Measurements from ENCODE around the gene ILKAP.

The ILKAP gene, protein sequence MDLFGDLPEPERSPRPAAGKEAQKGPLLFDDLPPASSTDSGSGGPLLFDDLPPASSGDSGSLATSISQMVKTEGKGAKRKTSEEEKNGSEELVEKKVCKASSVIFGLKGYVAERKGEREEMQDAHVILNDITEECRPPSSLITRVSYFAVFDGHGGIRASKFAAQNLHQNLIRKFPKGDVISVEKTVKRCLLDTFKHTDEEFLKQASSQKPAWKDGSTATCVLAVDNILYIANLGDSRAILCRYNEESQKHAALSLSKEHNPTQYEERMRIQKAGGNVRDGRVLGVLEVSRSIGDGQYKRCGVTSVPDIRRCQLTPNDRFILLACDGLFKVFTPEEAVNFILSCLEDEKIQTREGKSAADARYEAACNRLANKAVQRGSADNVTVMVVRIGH

DNA sequence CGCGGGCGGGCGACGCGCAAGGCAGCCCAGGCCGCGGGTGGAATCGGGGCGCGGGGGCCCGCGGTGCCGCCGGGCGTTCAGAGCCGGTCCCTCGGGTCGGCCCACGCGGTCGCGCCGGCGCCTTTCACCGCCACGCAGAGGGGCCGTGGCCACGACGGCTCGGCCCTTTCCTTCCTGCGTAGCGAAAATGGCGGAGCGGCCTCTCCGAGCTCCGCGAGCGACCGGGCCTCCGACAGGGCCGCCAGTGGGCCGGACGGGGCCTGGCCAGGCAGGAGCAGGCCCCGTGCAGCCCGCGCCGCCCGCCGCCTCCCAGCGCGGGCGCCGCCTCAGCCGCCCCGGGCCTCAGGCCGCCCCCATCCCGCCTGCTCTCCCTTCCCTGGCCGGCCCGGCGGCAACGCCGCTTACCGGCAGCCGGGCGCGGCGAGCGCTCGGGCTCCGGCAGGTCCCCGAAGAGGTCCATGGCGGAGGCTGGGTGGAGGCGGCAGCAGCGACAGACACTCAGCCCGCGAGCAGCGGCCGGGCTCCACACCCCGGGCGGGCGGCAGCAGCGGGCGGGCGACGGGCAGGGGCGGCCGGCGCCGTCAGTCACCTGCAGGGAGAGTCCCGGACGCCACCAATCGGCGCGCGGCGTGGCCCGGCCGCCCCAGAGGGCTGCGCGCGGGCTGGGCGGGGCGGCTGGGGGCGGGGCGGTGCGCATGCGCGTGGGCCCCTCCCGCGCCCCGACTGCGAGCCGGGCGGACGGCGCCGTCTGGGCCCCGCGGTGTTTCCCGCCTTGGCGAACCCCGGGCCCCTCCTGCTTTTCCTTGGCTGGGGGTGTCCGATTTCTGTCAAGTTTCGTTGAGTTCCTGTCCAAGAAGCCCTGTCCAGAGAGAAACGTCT lies at the start of gene ILKAP:
TSS of gene ILKAP (minus strand) at position 602 of the 879 bp plus-strand sequence. CDS start at position 460, 142 bp downstream.
- DNase-seq, result peak; percentile 93

DNA sequence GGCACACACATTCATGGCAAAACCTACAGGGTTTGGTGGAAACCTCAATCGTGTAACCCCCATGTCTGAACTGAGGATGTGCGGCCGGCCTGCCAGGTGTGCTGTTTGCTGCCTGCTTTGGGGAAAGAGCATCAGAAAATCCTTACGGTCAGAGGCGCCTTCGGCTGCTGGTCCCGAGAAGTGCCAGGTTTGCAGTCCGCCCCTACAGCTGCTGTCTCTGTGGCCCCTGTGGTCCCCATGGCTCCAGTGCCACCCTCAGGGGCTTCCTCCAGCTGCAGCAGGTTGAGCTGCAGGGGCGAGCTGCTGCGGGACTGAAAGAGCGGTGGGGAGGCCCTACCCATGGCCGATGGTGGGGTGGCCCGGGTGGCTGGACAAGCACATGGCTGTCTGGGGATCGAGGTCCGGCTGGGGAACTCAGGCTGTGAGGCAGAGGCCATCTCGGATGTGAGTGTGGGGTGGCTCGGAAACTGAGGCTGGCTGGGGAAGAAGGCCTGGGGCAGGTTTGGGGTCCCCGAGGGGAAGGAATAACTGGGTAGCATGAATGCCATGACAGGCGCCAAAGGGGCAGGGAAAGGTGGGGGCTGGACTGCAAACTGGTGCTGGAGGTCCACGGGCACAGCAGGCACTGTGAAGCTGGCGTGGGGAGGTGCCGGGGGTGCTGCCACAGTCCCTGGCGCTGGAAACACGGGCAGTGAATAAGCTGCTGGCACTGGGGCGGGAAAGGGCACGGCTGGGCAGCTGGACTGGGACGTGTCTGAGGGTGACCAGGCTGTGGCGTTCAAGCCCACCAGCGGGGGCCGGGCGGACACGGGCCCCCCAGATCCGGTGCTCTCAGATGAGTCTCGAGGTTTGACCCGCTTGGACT lies 49.5 kb upstream of the ILKAP start:
- DNase-seq, result no peak

DNA sequence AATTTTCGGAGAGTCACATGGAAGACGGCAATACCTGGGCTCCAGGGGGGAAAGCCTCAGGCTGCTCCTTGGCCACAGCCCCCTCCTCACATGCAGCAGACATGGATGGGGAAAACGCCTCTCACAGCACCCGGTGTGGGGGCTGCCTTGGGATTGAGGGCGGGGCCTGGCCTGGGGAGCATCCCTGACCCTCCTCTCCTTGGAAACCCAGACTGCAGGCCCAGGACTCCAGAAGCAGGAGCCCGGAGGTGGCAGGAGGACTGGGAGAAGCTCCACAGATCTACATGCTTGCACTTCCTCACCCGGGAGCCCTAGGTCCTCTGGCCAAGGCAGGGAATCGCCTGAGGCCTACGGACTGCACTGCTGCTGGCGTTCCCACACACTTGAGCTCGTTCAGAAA lies 48.5 kb upstream of the ILKAP start:
- no peak for DNase-seq

DNA sequence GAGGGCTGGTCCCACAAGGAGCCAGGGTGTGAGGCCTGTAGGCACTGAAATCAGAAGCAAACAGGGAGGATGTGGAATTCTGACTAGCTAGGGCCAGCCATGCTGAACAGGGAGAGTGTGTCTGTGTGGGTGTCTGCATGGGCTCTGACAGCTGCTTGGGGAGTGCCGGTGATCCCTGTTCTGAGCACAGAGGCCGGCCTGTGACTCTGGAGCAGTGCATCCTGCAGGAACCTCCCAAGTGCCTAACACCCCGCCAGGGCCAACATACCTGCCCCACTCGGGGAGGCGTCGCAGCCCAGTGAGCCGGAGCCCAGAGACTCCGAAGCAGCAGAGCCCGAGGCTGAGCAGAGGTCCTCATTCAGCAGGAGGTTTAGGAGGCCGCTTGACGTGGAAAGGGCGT lies 47.8 kb upstream of the ILKAP start:
- DNase-seq, result no peak

DNA sequence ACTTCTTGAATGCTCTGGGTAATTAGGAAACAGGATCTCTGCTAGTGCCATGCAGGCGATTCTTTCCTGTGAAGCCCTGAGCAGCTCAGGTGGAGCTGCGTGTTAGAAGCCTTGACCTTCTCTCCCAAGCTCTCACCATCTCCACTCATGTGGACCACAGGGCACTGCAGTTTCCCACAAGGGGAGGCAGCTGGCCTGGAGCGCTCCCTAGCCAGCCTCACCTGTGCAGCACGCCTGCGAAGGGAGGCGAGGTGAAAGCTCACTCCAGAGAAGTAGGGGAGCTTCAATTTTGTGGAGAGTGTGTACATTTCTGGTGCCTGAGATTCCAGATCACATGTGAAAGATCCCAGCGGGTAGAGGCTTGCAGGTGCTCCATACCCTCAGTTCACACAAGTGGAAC lies 47.4 kb upstream of the ILKAP start:
- DNase-seq, result no peak

DNA sequence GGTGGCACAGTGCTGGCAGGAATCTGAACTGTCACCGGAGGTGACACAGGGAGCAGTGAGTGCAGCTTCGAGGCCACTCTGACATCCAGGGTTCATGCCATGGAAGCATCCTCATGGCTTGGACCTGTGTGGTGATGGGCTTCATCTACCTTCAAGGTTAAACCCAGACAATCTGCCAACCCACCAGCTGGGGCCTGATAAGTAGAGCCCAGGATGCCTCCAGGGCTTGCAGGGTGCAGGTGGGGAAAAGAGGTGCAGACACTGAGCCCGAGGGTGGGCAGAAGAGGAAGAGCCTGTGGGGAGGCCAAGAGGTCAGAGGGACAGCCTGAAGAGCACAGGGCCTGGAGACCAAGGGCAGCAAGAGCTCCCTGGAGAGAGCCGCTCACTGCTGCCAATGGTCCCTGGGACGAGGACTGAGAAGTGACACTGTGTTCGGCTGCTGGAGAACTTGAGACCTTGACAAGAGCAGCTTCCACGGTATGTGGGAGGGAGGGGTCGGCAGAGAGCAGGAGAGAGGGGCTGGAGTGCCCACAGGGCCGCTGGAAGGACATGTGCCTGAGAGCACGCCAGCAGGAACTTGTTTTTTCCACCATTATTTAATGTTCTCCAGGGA lies 44.5 kb upstream of the ILKAP start:
- DNase-seq, result no peak

DNA sequence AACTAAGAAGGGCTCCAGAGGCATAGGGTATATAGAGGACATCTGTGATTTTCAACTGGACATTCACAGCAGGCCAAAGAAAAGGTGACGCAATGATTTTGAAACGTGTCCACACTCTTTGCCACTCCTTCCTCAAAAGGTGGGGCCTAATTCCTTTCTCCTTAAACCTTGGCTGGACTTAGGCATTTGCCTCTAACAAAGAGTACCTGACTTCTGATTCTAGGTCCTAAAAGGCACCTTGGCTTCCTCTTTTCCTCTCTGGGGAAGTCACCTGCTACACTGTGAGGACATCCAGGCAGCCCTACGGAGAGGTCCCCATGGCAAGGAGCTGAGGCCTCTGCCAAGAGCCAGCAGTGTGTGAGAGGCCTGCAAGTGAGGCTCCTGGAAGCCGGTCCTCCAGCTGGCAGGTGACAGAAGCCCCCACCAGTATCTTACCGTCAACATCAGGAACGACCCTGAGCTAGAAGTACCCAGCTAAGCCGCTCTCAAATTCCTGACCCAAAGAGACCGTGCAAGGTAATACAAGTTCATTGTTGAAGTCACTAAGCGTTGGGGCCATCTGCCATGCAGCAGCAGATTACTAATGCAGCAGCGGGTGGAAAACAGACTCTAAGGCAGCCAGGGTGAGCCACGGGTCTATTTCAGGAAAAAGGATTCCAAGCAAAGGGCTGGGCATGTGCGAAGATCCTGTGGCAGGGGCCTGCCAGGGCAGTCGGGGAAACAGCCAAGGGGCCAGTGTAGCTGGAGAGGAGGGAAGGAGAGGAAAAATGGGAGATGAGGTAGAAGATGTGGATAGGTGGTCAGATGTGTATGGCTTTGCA lies 43.7 kb upstream of the ILKAP start:
- no peak for DNase-seq

DNA sequence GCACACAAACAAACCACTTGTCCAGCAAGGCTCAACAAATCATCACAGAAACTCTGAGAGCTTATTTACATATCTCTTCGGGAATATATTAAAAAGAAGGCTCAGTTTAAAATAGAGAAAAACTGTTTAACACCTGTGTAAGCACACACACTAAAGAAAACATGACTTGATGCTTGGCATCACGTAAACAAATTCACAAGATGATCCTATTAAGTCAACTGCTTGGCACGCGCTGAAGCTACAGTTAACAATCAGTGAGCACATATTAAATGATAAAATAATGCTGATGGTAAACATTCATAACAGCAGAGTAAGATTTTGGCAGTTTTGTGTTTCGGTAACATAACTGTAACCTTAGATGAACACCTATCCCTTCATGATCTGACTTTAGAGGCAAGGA lies 40.7 kb upstream of the ILKAP start:
- no peak for DNase-seq

DNA sequence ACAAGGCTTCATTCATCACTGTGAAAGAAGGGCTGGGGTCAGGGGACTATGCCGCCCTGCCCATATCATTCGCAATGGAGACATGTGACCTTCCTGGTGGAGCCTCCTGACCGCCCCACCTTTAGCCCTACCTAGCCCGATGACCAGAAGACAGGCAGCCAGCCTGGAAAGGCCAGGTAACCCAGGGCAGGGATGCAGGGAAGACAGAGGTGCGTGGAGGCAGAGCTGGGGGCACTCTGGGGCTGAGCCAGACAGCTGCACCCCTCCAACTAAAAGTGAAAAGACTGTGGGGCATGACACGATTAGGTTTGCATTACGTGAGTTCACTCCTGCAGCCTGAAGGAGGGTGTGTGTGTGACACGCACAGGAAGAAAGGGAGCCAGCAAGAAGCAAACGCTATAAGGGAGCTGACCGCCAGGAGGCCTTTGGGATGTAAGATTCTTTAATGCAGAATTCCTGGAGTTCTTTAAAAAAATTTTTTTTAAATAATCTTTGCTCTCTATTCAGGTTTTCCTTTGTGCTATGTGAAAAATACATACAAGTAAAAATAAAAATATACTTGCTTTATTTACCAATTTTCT lies 40.1 kb upstream of the ILKAP start:
- no peak for DNase-seq

DNA sequence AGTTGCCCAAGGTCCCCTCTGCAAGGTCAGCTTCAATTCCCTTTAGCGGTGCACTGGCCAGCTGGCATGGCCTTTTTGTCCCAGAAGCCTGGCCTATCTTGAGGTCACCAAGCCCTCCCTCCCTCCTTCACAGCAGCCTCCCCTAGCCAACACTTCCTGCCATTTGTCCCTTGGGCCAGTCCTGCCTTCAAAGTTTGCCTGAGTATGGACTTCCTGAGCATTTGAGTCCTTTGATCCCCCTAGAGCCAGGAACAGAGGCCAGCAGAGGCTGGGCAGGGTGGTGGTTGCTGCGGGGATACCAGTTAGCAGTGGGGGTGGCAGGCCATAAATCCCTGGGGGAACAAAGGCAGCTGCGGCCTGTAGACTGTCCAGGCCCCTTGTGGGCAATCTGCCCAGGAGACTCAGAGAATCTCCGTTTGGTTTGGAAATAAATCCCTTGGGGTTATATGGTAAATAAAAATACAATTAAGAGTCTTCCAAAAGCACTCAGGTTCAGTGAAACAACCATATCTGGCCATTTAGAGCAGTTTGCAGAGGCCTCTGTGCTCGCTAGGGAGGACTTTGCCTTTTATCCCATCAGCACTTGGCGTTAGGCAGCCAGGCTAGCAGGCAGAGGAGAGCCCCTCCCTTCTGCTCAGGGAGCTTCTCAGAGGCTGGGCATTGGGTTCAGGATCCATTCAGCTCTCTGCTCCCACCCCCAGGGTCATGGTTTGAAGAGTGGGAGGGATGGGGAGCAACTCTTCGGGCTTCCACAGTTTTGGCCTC lies 39.4 kb upstream of the ILKAP start:
- DNase-seq, result no peak

DNA sequence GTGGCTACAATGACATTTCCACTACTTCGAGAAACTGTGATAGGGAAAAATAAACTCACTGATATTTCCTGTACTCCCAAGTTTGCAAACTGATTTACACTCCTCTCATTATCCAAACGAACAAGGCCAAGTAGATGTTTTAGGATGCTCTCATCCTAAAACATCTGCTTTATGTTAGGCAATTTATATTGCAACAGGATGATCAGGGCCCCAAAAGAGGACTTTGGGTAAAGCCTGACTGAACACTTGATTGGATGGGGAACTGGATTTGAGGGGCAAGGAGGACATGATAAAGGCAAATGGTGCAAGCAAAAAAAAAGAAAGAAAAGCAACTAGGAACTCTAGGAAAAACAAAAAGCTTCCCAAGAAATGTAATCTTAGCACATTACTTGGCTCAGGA lies 38.5 kb upstream of the ILKAP start:
- no peak for DNase-seq

DNA sequence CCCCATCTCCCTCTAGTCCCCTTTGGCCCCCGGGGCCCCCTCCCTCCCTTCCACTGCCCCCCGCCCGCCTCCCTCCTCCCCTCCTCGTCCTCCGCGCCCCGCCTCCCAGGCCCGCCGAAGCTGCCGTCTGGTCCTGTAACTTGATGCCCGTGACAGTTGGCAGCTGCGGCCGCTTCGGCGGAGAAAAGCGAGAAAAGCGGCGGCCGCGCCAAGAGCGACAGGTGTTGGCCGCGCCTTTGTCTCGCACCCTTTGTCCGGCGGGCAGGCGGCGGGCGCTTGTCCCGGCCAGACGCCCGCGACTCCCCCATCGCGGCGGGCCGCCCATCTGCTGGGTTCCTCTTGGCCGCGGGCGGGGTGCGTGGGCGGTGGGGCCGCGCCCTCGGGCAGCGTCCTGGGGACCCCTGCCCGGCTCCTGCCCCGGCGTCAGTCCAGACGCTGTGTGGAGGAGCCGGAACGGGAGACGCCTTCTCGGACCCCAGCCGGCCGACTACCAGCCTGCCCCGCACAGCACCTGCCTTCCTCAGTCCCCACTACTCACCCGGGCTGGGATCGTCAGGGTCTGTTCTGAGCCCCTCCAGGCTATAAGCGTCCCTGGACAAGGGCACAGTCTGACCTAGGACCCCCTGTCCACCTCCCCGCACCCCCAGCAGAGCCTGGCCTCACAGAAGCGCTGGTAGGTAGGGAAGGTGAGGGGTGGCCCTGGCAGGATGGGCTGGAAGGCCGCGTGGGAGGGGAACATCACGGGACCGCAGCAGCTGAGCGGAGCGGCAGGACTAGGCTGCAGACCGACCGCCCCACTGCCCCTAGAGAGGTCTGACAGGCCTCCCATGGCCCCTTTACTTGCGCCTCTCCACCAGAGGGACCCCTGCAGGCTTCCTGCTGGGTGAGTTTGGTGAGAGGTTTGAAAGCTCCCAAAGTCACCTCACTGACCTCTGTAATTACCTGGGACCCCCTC lies 37.5 kb upstream of the ILKAP start:
- DNase-seq, result peak; percentile 37

DNA sequence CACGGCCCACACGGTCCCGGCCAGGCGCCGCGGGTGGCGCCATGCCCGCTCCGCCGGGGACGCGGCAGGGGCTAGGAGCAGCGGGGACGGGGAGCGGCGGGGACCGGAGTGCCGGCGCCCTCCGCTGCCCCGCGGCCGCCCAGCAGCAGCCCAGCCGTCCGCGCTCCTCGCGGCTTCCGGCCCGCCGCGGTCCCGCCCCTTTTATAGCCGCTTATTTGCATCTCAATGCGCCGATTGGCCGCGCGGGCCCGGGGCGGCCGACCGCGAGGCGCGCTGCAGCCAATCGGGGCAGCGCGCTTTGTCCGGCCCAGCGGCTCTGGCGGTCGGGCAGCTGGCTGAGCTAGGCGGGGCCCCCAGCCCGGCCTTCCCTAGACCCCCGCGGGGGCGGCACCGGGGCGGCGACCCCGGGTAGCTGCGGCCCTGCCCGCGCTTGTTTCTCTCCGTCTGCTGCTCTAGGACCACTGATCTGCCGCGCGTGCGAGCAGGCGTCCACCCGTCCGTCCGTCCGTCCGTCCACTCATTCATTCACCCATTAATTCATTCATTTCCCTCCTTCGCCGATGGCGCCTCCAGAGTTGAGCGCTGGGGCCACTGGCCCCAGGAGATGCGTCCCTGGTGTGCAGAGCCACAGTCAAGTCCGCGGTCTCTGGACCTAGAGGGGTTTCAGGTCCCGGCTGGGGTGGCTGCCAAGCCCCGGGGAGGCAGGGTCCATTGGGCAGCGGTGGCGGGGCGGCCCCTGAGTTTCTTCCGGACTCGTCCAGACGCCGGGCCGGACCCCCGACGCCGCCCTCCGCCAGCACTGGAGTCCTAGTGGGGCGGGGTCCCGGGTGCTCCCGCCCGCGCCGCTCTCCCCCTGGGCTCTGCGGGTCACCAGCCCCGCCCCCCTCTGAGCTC lies 36.6 kb upstream of the ILKAP start, which contains the start of gene HES6:
TSS of gene HES6 (minus strand) at position 176 of the 894 bp plus-strand sequence. CDS start at position 43, 133 bp downstream.
- peak; percentile 83 for DNase-seq

DNA sequence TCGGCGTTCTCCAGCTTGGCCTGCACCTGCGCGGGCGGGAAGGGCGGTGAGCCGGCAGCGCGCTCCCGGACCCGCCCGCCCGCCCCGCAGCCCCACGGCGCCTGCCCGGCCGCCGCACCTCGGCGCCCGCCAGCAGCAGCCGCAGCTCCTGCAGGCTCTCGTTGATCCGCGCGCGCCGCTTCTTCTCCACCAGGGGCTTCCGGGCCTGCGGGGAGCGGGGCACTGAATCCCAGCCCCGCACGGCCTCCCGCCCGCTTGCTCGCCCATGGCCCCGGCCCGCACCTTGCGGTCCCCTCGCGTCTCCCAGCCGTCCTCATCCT lies 36.0 kb upstream of the ILKAP start:
- DNase-seq, result peak; percentile 55

DNA sequence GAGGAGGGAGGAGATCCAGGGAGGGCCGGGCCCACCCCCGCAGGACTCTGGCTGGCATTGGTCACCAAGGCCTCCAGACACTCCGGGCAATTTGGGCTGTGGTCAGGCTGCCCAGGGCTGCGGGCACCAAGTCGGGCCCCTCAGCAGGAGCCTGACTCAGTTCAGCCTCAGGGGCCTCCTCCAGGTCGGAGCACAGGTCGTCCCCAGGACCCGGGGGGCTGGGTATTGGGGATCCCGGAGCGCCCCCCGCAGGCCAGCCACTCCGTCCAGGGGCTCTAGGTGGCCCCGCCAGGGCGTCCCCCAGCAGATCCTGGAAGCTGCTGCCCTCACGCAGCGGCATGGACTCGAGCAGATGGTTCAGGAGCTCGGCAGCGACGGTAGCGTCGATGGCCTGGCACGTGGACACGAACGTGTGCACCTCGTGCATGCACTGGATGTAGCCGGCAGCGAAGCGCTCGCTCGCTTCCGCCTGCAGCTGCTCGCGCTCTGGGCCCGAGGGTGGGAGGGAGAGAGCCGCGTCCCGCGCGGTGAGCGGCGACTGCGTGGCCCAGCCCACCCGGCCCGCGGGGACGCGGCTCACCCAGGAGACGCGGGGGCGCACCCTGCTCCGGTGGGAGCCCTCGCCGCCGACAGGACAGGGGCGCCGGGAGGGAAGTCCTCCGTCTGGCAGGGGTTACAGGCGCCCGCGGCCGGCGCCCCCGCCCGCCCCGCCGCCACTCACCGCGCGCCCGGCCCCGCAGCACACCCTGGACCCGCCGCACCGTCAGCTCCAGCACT lies 35.5 kb upstream of the ILKAP start:
- DNase-seq, result peak; percentile 56

DNA sequence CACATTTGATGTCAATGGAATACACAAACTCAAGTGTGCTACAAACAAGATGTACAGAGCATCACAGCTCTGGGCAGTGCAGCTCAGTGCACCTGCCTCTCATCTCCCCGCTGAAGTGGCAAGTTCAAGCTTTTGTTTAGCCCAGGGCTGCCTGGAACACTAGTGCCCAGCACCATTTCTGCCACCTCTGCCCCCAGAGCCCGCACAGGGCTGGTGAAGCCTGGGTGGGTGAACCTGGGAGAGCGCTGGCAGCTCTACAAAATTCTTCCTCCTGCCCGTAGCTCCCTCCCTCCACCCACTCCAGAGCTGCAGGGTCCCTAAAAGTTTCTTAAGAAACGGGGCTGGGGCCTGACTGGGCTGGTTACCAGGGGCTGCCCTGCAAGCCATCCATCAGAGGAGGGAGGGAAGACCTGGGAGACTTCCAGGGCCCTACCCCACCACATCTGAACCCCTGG lies 34.8 kb upstream of the ILKAP start:
- no peak for DNase-seq

DNA sequence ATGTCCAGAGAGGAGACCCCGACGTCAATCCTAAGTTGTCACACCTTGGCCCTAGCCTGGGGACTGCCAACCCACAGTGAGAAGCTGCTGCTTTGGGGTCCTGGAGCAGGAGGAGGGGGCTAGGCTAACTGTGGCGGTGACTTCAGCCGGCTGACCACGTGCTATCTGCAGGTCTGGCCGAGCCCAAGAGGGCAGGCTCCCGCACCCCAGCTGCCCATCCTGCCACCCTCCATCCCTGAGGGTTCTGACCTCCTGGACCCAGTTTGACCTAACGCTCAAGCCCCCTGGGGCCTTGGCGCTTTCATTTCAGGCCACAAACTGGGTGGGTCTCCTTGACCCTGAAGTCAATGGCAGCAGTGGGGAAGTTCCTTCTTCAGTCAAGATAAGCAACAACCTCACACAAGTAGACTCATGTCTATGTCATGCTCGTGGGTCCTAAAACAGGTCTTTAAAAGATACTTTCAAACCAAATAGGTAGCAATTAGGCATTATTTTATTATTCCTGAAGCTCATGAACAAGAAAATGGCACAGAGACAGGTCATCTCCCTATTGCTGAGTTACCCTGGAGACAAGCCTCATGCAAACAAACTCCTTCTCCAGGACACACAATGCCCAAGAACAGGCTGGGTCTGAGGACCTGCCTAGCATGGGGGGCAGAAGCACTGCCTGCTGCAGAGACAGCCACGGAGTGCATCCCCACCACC lies 34.1 kb upstream of the ILKAP start:
- no peak for DNase-seq

All from CD4-positive, alpha-beta T cell treated with Interleukin-17A for 4 hours (primary cell).